Thoracic aorta (tissue), 2 donors: ENCODE results near the gene NUDCD2. TPM values are rescaled to one million over a fixed set of nuclear protein-coding genes. Genes with fewer than 3 reads are reported as not detected.
A peak's percentile ranks its signal among the peaks of the same experiment; 100 is the strongest.

ENCODE experiments used
- ATAC-seq: fragments of 150-250 bp; one replicate; pipeline ENCODE4 v1.8.0; 2017; ENCODE audit warnings: low read depth; ENCODE audit not compliant: insufficient number of reproducible peaks, low FRiP score
- DNase-seq: peaks from one replicate; pipeline ENCODE4 v3.0.0-alpha.2; 2020; ENCODE audit warnings: low spot score
- H3K27ac ChIP-seq, 2 donors: fragments of 200-600 bp; sonication (generic); 1 replicate in 1 of 2; 2 replicates in 1 of 2; pipeline ENCODE4 v1.5.1; 2016; ENCODE audit warnings: mild to moderate bottlenecking in 2 of 2, moderate library complexity in 2 of 2
- H3K27me3 ChIP-seq: fragments of 200-600 bp; sonication (generic); replicated peaks from 2 replicates; pipeline ENCODE4 v1.6.0; 2016; ENCODE audit warnings: mild to moderate bottlenecking; ENCODE audit not compliant: insufficient read depth
- H3K36me3 ChIP-seq: fragments of 200-600 bp; sonication (generic); one replicate; pipeline ENCODE4 v1.5.1; 2016
- H3K4me1 ChIP-seq, 2 donors: fragments of 200-600 bp; sonication (generic); 1 replicate in 1 of 2; 2 replicates in 1 of 2; pipeline versions ENCODE4 v1.5.1 to v1.6.0; 2016; ENCODE audit warnings: low read depth in 2 of 2, mild to moderate bottlenecking in 1 of 2; ENCODE audit not compliant: control insufficient read depth in 1 of 2
- H3K4me3 ChIP-seq: fragments of 200-600 bp; sonication (generic); 2 replicates; pipeline ENCODE4 v1.5.1; 2016; ENCODE audit warnings: mild to moderate bottlenecking
- H3K9me3 ChIP-seq: fragments of 200-600 bp; sonication (generic); 2 replicates; pipeline ENCODE4 v1.5.1; 2016
- total RNA-seq, 2 donors: library from RNA; depleted of rRNA; stranded (reverse); fragments of >200 nt; gene quantifications; one replicate each; pipeline versions ENCODE4 v1.1.0 to v1.2.3, GENCODE V29; 2016
- TF ChIP-seq, protein P1 (sequence below): fragments of 200-600 bp; sonication (generic); IDR thresholded peaks from one replicate; pipeline ENCODE4 v1.5.1; 2019; ENCODE audit warnings: antibody characterized with exemption

NUDCD2 gene, protein sequence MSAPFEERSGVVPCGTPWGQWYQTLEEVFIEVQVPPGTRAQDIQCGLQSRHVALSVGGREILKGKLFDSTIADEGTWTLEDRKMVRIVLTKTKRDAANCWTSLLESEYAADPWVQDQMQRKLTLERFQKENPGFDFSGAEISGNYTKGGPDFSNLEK
- total RNA-seq: 1 to 10 TPM; 4.7 to 5.5 TPM

DNA sequence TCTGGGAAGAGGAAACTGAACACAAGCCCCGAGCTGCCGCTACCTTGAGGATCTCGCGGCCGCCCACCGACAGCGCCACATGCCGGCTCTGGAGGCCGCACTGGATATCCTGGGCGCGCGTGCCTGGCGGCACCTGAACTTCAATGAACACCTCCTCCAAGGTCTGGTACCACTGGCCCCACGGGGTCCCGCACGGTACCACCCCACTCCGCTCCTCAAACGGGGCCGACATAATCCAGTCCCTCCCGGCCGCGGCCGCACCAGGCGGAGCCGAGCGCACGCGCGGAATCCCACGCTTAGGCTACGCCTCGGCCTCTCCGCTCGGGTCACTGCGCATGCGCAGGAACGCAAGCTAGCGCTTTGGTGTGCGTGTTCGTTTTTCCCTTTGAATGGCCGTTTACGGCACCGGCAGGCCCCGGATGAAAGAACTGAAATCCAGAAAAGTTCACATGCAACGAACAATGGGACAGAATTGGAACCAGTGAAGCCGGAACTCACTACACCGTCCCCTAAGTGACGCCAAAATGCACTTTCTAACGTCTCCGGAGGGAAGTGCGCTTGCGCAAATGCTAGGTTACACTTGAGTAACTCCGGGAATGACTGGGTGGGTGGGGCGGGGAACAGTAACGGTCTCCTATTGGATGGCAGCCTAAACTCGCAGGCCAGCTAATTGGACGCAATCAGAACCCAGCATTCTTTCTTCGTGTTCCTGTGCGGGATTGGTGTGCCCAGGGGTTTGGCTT lies at the start of gene NUDCD2:
Gene NUDCD2 (minus strand): TSS at position 284 of the 743 bp plus-strand sequence. CDS start 52 bp downstream, at position 232.
- TF ChIP-seq, protein P1, sequence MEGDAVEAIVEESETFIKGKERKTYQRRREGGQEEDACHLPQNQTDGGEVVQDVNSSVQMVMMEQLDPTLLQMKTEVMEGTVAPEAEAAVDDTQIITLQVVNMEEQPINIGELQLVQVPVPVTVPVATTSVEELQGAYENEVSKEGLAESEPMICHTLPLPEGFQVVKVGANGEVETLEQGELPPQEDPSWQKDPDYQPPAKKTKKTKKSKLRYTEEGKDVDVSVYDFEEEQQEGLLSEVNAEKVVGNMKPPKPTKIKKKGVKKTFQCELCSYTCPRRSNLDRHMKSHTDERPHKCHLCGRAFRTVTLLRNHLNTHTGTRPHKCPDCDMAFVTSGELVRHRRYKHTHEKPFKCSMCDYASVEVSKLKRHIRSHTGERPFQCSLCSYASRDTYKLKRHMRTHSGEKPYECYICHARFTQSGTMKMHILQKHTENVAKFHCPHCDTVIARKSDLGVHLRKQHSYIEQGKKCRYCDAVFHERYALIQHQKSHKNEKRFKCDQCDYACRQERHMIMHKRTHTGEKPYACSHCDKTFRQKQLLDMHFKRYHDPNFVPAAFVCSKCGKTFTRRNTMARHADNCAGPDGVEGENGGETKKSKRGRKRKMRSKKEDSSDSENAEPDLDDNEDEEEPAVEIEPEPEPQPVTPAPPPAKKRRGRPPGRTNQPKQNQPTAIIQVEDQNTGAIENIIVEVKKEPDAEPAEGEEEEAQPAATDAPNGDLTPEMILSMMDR: peak; percentile 18
- H3K4me1 ChIP-seq: peaks cover 15 to 43% of the 10 kb centered on the region in 2 donors
- no peaks in the 10 kb centered on the region for H3K36me3 ChIP-seq
- H3K4me3 ChIP-seq: peak within 1 kb of the TSS; percentile 69
- DNase-seq: peak; percentile 85
- peak; percentile 99 for ATAC-seq
- H3K27me3 ChIP-seq: no peaks in the 10 kb centered on the region
- no peaks in the 10 kb centered on the region for H3K9me3 ChIP-seq
- peak within 1 kb of the TSS; percentile 81 to 88 for H3K27ac ChIP-seq

DNA sequence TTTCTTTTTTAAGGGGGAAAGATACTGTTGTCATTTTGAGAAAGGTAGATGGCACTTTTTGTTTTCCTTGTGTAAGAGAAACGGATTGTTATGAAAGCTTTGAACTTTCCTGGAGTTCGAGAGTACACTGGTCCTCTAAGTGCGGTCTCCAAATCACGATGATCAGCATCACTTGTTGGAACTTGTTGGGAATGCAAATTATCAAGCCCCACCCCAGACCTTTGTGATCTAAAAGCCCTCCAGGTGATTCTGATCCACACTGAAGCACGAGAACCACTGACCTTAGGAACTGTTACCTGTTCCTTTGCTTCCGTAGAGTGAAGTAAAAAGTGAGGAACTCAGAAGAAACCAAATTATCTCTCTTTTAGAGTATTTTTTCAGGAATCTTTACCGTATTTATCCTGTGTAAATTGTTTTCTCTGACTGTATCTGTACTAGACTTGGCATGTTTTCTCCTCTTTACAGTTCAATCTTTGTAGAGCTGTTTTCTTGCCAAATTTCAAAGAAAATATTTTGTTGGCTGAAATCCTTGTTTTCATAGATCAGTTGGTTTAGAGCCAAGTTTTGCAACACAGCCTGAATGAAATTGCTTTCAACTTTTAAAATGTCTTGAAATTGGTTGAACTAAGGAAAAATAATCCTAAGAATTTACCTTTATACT lies 49.5 kb upstream of the NUDCD2 start:
- no peaks in the 10 kb centered on the region for H3K27me3 ChIP-seq
- H3K27ac ChIP-seq: no peak overlapping the region
- H3K4me3 ChIP-seq: peak overlapping the region; percentile 34
- TF ChIP-seq, protein P1: no peak
- peaks cover 34 to 58% of the 10 kb centered on the region in 2 donors for H3K4me1 ChIP-seq
- no peaks in the 10 kb centered on the region for H3K9me3 ChIP-seq
- H3K36me3 ChIP-seq: peaks cover 12% of the 10 kb centered on the region
- DNase-seq (no peak), ATAC-seq (no peak)

DNA sequence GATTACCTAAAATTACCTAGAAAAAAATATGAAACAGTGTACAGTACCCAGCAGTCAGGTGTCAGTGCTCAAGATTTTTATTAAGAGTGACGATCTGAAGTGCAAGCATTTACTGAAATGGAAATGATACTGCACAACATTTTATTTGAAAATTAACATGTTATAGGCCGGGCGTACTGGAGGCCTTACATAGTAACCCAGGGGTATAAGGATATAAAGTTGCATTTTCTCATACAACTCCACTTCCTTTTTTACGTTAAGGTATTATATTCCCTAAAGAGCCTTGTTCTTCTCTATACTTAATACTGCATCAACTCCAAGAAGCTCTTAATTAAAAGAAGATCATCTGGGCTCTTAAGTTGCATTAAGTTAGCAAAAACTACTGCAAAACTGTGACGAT lies 48.9 kb upstream of the NUDCD2 start:
- DNase-seq (no peak), ATAC-seq (no peak)
- peak overlapping the region; percentile 34 for H3K4me3 ChIP-seq
- H3K27ac ChIP-seq: no peak overlapping the region
- peaks cover 37 to 58% of the 10 kb centered on the region in 2 donors for H3K4me1 ChIP-seq
- H3K27me3 ChIP-seq: no peaks in the 10 kb centered on the region
- no peaks in the 10 kb centered on the region for H3K9me3 ChIP-seq
- TF ChIP-seq, protein P1: no peak
- H3K36me3 ChIP-seq: peaks cover 12% of the 10 kb centered on the region

DNA sequence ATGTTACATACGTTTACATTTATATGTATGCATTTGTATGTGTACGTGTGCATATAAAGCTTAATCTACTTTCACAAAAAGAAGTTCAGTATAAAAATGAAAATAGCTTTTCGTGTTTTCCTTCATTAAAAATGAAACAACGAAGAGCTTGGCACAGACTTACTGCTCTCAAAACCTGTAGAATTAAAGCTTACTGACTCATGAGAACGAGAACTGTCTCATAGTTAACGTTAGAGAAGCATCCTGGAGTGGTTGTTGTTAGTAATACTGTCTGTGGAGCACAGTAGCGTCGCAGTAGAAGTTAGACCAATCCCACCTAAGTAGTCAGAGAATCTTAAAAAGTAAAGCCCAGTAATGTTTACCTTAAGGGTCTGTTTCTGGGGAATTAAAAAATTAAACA lies 46.8 kb upstream of the NUDCD2 start:
- TF ChIP-seq, protein P1: no peak
- H3K27me3 ChIP-seq: no peaks in the 10 kb centered on the region
- no peaks in the 10 kb centered on the region for H3K36me3 ChIP-seq
- ATAC-seq (no peak), DNase-seq (no peak)
- H3K9me3 ChIP-seq: no peaks in the 10 kb centered on the region
- peaks cover 37 to 54% of the 10 kb centered on the region in 2 donors for H3K4me1 ChIP-seq
- H3K27ac ChIP-seq: peak overlapping the region; percentile 92 to 96
- H3K4me3 ChIP-seq: peak overlapping the region; percentile 87

DNA sequence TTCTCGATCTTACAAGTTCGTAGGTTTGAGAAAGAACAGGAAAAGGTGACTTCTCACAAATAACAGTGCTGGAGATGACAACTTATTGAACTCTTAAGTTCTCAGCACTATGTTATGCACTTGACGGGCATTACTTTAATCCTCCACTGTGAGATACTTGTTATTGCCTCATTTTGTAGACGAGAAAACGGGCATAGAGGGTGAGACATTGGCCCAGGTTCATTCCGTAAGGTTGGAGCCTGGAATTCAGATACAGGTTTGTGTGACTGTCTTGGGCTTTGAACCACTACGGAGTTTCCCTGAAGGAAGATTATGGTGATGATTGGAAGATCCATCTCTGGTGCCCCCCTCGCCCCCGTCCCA lies 46.2 kb upstream of the NUDCD2 start:
- TF ChIP-seq, protein P1: no peak
- H3K9me3 ChIP-seq: no peaks in the 10 kb centered on the region
- ATAC-seq: no peak
- no peaks in the 10 kb centered on the region for H3K36me3 ChIP-seq
- H3K4me1 ChIP-seq: peaks cover 37 to 53% of the 10 kb centered on the region in 2 donors
- no peak for DNase-seq
- peak overlapping the region; percentile 87 for H3K4me3 ChIP-seq
- no peaks in the 10 kb centered on the region for H3K27me3 ChIP-seq
- H3K27ac ChIP-seq: peak overlapping the region; percentile 92 to 96
